SK-N-MC (cell line): ENCODE results near the gene NEUROG3.
"Not testable (repeated sequence)": the region's sequence is repeated elsewhere in the genome, so short reads cannot be mapped to it uniquely, and the experiment has no call there.

ENCODE experiments used
- DNase-seq: peaks from one replicate; pipeline ENCODE4 v3.0.0-alpha.2; 2011; ENCODE audit warnings: low read depth, low spot score
- H3K27ac ChIP-seq: fragments of 200-600 bp; sonication (generic); 2 replicates; pipeline ENCODE4 v1.5.1; 2016; ENCODE audit warnings: mixed run types
- H3K36me3 ChIP-seq: fragments of 200-600 bp; sonication (generic); 2 replicates; pipeline ENCODE4 v1.6.1; 2017; ENCODE audit warnings: antibody characterized with exemption, low read length, mixed read lengths; ENCODE audit not compliant: insufficient read depth
- H3K4me3 ChIP-seq: fragments of 200-600 bp; sonication (generic); 2 replicates; pipeline ENCODE4 v1.5.1; 2016
- H3K9ac ChIP-seq: fragments of 200-600 bp; sonication (generic); 2 replicates; pipeline ENCODE4 v1.8.0; 2017; ENCODE audit warnings: mixed run types, mixed read lengths; ENCODE audit not compliant: insufficient read length
- H3K9me3 ChIP-seq: fragments of 200-600 bp; sonication (generic); 2 replicates; pipeline ENCODE4 v1.6.1; 2017; ENCODE audit warnings: low read depth, mild to moderate bottlenecking, antibody characterized with exemption, low read length, moderate library complexity, mixed read lengths
- EZH2 ChIP-seq: fragments of 200-600 bp; sonication (generic); IDR thresholded peaks from one replicate; pipeline ENCODE4 v1.6.1; 2017; ENCODE audit warnings: antibody characterized with exemption
- FOXP2 ChIP-seq: optimal IDR thresholded peaks from 2 replicates; pipeline ENCODE3; 2011; ENCODE audit warnings: mild to moderate bottlenecking, moderate library complexity; ENCODE audit not compliant: insufficient read depth; ENCODE audit errors: extremely low read length, control extremely low read depth
- POLR2AphosphoS5 ChIP-seq: IDR thresholded peaks from 2 replicates; pipeline ENCODE4 v1.6.1; 2012; ENCODE audit warnings: mild to moderate bottlenecking, low read depth, low read length, borderline replicate concordance

Gene NEUROG3

DNA sequence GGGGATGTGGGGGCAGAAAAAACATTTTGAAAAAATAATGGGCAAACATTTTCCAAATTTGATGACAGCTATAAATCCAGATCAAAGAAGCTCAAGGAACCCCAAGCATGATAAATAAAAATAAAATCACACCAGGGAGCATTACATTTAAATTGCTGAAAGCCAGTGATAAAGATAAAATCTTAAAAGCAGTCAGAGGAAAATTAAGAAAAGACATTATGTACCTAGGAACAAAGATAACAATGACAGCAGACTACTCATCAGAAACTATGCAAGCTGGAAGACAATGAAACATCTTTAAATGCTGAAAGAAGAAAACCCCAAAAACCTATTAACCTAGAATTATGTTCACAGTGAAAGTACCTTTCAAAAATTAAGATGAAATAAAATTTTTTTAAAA lies 23.3 kb downstream of the NEUROG3 start:
- Histone ChIP-seq H3K9ac (no peak overlapping the region), H3K36me3 (no peaks in the 10 kb centered on the region), H3K27ac (no peak overlapping the region), H3K4me3 (no peak overlapping the region), H3K9me3 (no peaks in the 10 kb centered on the region)
- no peak for DNase-seq
- TF ChIP-seq EZH2 (no peak), FOXP2 (no peak), POLR2AphosphoS5 (no peak)

DNA sequence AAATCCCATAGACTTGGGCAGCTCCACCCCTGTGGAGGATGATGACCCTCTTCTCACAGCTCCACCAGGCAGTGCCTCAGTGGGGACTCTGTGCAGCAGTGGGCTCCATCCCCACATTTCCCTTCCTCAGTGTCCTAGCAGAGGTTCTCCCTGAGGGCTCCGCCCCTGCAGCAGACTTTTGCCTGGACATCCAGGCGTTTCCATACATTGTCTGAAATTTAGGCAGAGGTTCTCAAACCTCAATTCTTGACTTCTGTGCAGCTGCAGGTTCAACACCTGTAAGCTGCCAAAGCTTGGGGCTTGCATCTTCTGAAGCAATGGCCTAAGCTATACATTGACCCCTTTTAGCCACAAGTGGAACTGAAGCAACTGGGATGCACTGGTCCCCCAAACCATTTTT lies 31.8 kb downstream of the NEUROG3 start:
- H3K36me3 ChIP-seq: no peaks in the 10 kb centered on the region
- H3K9me3 ChIP-seq: no peaks in the 10 kb centered on the region
- TF ChIP-seq POLR2AphosphoS5: no peak
- TF ChIP-seq EZH2: no peak
- TF ChIP-seq FOXP2: no peak
- H3K27ac ChIP-seq: no peak overlapping the region
- H3K9ac ChIP-seq: no peak overlapping the region
- H3K4me3 ChIP-seq: no peak overlapping the region
- no peak for DNase-seq

DNA sequence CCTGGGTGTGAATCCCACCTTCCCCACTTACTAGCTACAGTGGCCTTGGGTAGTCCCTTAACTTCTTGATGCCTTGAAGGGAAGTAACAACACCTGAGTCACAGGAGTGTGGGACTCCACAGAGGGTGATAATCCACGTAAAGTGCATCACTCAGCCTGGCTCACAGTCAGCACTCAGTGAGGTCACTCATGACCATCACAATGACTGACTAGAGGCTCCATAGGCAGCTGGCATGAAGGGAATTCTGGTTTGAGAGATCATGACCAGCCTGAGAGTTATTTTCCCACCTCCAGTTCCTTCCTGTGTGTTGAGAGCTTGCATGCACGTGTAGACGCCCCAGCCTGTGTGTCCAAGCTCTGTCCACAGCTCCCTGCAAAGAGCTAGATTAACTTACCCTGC lies 34.8 kb downstream of the NEUROG3 start:
- Histone ChIP-seq H3K9me3 (no peaks in the 10 kb centered on the region), H3K27ac (no peak overlapping the region), H3K9ac (no peak overlapping the region), H3K36me3 (no peaks in the 10 kb centered on the region), H3K4me3 (no peak overlapping the region)
- TF ChIP-seq EZH2 (no peak), FOXP2 (no peak), POLR2AphosphoS5 (no peak)
- no peak for DNase-seq

DNA sequence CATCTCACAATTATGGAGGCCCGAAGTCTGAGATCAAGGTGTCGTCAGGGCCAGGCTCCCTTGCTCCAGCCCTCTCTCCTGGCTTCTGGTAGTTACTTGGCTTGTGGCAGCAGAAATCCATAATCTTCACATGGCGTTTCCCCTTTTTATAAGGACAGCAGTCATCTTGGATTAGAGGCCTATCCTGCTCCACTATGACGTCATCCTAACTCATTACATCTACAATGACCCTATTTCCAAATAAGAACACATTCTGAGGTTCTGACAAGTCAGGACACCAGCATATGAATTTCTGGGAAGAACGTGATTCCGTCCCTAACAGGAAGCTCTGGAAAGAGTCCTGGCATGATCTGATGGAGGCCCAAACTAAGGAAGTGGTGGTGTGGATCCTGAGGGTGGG lies 35.8 kb downstream of the NEUROG3 start:
- TF ChIP-seq POLR2AphosphoS5: no peak
- no peak for TF ChIP-seq FOXP2
- TF ChIP-seq EZH2: no peak
- H3K4me3 ChIP-seq: no peak overlapping the region
- H3K36me3 ChIP-seq: no peaks in the 10 kb centered on the region
- H3K27ac ChIP-seq: no peak overlapping the region
- H3K9me3 ChIP-seq: no peaks in the 10 kb centered on the region
- no peak for DNase-seq
- H3K9ac ChIP-seq: no peak overlapping the region

DNA sequence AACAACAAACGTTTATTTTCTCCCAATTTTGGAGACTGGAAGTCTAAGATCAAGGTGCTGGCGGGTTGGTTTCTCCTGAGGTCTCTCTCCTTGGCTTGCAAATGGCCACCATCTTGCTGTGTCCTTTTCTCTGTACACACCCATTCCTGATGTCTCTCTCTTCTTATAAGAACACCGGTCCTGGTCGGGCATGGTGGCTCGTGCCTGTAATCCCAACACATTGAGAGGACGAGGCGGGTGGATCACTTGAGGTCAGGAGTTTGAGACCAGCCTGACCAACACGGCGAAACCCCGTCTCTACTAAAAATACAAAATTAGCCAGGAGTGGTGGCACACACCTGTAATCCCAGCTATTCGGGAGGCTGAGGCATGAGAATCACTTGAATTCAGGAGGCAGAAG lies 36.7 kb downstream of the NEUROG3 start:
- not testable (repeated sequence) for H3K9ac ChIP-seq, DNase-seq, H3K4me3 ChIP-seq, H3K36me3 ChIP-seq, H3K9me3 ChIP-seq, H3K27ac ChIP-seq

DNA sequence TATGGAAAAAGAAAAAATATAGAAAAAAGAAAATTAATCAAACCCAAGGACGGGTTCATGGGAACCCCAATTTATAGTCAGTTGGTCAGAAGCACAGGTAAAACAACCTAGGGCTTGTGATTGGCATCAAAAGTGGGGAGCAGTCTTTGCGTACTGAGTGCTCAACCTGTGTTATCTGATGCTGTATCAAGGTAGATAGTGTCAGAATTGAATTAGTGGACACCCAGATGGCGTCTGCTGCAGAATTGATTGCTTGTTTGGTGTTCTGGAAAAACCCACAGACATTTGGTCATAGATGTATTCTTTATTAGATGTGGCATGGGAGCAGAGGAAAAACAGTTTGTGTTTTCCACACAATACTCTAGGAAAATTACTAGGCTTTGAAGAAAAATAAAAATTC lies 39.6 kb downstream of the NEUROG3 start:
- Histone ChIP-seq H3K4me3 (no peak overlapping the region), H3K36me3 (no peaks in the 10 kb centered on the region), H3K9ac (no peak overlapping the region), H3K27ac (no peak overlapping the region), H3K9me3 (no peaks in the 10 kb centered on the region)
- no peak for TF ChIP-seq POLR2AphosphoS5
- no peak for TF ChIP-seq EZH2
- no peak for TF ChIP-seq FOXP2
- DNase-seq: no peak

DNA sequence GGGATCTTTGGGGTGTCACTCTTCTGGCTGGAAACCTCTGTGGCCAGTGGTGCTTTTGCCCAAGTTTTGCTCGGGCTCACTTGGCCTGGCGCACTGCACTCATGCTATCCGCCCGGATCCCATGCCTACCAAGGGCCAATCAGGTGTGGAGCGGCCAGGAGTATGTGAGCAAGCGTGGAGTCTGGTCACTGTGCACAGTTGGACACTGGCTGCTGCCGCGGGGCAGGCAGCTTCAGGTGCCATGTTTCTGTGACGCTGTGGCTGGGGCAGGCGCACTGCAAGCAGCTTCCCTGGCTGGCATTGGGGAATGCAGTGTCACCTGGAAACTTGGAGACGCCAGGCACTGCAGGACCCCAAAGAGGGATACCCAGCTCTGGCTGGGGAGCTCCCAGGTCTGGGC lies 45.3 kb downstream of the NEUROG3 start:
- TF ChIP-seq EZH2 (no peak), FOXP2 (no peak), POLR2AphosphoS5 (no peak)
- H3K9ac ChIP-seq: no peak overlapping the region
- H3K27ac ChIP-seq: no peak overlapping the region
- H3K36me3 ChIP-seq: no peaks in the 10 kb centered on the region
- no peak overlapping the region for H3K4me3 ChIP-seq
- no peak for DNase-seq
- no peaks in the 10 kb centered on the region for H3K9me3 ChIP-seq
